Measurements from ENCODE around the gene RNU6-8. TPM values are rescaled to one million over a fixed set of nuclear protein-coding genes. Genes with fewer than 3 reads are reported as not detected.

The RNU6-8 gene
- total RNA-seq, result not detected

DNA sequence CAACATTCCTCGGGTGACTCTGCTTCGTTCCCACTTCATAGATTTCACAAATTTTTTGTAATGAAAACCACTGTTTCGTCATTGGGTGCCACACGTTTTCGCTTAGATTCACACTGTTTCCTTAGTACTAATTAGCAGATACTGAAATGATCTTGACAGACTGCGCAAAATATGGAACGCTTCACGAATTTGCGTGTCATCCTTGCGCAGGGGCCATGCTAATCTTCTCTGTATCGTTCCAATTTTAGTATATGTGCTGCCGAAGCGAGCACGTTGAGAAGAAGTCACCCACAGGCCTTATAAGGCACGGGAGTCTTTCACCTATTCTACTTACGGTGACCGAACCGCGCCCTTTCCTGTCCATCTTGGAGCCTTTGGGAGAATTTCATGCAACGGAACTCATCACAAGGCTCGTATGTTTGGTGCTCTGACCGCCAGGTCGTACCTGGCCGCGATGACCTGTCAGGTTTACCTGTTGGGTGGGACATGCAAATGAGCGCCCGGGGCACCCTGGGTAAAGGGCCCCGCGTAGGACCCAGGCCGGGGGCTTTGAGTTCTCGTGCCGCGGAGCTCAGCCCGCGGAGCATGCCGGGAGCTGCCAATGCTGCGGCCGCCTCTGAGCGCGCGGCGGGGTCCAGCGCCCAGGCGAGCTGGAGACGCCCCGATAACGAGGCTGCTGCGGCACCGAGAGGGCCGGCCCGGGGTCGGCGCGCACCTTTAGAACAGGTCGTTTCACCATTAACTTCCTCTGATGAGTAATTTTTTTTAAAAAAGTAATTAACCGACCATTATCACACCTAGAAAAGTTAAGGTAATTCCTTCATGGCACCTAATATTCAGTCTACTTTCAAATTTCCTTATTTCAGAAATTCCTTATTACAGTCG is at the start of gene RNU6-8:
Gene RNU6-8 (minus strand): TSS at position 272 of the 885 bp plus-strand sequence.
- Histone ChIP-seq H3K4me1 (peaks cover 0 to 47% (median 6%) of the 10 kb centered on the region in 3 donors), H3K4me3 (peak within 1 kb of the TSS; percentile 50 to 82 (median 66)), H3K9me3 (no peaks in the 10 kb centered on the region), H3K27ac (peak within 1 kb of the TSS; percentile 86 to 92 (median 88)), H3K36me3 (no peaks in the 10 kb centered on the region), H3K27me3 (no peaks in the 10 kb centered on the region)
- peak; percentile 24 for DNase-seq
- TF ChIP-seq POLR2A (IDR thresholded peaks at IDR 0.05), result peak in 2 of 4 donors; percentile 46 to 51
- TF ChIP-seq, protein P1, sequence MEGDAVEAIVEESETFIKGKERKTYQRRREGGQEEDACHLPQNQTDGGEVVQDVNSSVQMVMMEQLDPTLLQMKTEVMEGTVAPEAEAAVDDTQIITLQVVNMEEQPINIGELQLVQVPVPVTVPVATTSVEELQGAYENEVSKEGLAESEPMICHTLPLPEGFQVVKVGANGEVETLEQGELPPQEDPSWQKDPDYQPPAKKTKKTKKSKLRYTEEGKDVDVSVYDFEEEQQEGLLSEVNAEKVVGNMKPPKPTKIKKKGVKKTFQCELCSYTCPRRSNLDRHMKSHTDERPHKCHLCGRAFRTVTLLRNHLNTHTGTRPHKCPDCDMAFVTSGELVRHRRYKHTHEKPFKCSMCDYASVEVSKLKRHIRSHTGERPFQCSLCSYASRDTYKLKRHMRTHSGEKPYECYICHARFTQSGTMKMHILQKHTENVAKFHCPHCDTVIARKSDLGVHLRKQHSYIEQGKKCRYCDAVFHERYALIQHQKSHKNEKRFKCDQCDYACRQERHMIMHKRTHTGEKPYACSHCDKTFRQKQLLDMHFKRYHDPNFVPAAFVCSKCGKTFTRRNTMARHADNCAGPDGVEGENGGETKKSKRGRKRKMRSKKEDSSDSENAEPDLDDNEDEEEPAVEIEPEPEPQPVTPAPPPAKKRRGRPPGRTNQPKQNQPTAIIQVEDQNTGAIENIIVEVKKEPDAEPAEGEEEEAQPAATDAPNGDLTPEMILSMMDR (IDR thresholded peaks at IDR 0.05), result no peak
- WGBS, 2 donors, result 1% methylated on average over 16 to 37 of the region's 57 CpGs
- intact Hi-C loops (cut with DNase I), result loop anchor here (5.0 kb wide), 1 partner anchor 126 kb away; the partner anchor contains the start of gene ARHGAP5

GRCh38 chr14:32252030-32252670 is 49.1 kb upstream of the RNU6-8 start:
- 46 to 54% methylated on average over 3 of the region's 3 CpGs for WGBS, 2 donors
- Histone ChIP-seq H3K4me3 (no peak overlapping the region), H3K9me3 (no peaks in the 10 kb centered on the region), H3K36me3 (no peaks in the 10 kb centered on the region), H3K4me1 (peaks cover 0 to 25% (median 12%) of the 10 kb centered on the region in 3 donors), H3K27ac (peak overlapping the region in 2 of 4 donors; percentile 23 to 69), H3K27me3 (no peaks in the 10 kb centered on the region)
- intact Hi-C loops (cut with DNase I), result loop anchor here (5.0 to 10.0 kb wide), 2 partner anchors 180 to 317 kb away; no protein-coding TSS in a partner anchor
- no peak for DNase-seq
- TF ChIP-seq POLR2A (IDR thresholded peaks at IDR 0.05), result no peak
- TF ChIP-seq, protein P1 (IDR thresholded peaks at IDR 0.05), result peak; percentile 52 to 89 (median 85)

DNA sequence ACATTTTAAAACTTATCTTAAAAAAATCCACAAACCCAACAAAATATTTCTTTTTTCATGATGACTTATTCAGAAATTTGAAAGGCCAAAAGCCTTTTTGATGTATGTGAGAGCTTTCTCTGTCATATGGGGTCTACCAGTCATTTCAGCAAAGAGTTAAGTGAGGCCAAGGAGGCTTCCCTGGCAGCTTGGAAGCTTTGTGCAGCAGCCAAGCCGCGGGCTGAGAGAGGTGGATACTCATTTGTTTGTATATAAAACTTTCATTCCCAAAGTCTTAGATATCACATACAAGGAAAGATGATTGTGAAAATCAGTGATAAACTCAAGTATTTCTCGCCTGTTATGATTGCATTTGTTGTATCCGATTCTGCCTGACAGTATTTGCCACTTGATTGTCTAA is 48.5 kb upstream of the RNU6-8 start:
- TF ChIP-seq POLR2A (IDR thresholded peaks at IDR 0.05), result no peak
- Histone ChIP-seq H3K9me3 (no peaks in the 10 kb centered on the region), H3K27me3 (no peaks in the 10 kb centered on the region), H3K36me3 (no peaks in the 10 kb centered on the region), H3K4me1 (peaks cover 0 to 25% (median 12%) of the 10 kb centered on the region in 3 donors), H3K27ac (peak overlapping the region in 2 of 4 donors; percentile 23 to 69), H3K4me3 (no peak overlapping the region)
- DNase-seq, result no peak
- WGBS, 2 donors, result 49 to 50% methylated on average over 4 of the region's 4 CpGs
- intact Hi-C loops (cut with DNase I), result loop anchor here (5.0 to 10.0 kb wide), 2 partner anchors 179 to 317 kb away; no protein-coding TSS in a partner anchor

GRCh38 chr14:32250681-32251080 is 47.6 kb upstream of the RNU6-8 start:
- intact Hi-C loops (cut with DNase I), result loop anchor here (5.0 to 10.0 kb wide), 2 partner anchors 178 to 316 kb away; no protein-coding TSS in a partner anchor

DNA sequence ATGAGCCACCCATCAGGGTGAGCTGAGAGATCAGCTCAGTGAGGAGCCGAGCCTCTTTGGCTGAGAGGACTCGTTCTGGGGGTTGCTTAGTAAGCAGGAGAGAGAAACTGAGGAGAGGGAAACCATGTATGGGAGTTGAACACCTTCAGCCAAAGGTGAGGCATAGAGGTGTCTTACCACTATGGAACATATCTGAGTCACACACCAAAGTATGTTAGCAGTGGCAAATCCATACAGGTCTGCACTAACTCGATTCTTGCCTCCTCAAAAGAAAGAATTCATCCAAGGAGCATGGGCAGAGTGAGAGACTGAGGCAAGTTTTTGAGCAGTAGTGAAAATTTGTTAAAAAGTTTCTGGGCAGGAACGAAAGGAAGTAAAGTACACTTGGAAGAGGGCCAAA is 46.7 kb upstream of the RNU6-8 start:
- 41 to 73% methylated on average over 2 to 4 of the region's 4 CpGs for WGBS, 2 donors
- H3K4me3 ChIP-seq, result no peak overlapping the region
- H3K27ac ChIP-seq, result no peak overlapping the region
- no peak for TF ChIP-seq POLR2A (IDR thresholded peaks at IDR 0.05)
- TF ChIP-seq, protein P1 (IDR thresholded peaks at IDR 0.05), result no peak
- intact Hi-C loops (cut with DNase I), result loop anchor here (5.0 to 10.0 kb wide), 2 partner anchors 177 to 315 kb away; no protein-coding TSS in a partner anchor
- H3K36me3 ChIP-seq, result no peaks in the 10 kb centered on the region
- no peaks in the 10 kb centered on the region for H3K27me3 ChIP-seq
- H3K4me1 ChIP-seq, result peaks cover 0 to 17% (median 6%) of the 10 kb centered on the region in 3 donors
- DNase-seq, result no peak
- no peaks in the 10 kb centered on the region for H3K9me3 ChIP-seq

More at GRCh38 chr14:32250681-32251080, 47.6 kb upstream of the RNU6-8 start:
- TF ChIP-seq, protein P1 (IDR thresholded peaks at IDR 0.05), result no peak
- TF ChIP-seq POLR2A (IDR thresholded peaks at IDR 0.05), result no peak
- H3K4me1 ChIP-seq, result peaks cover 0 to 25% (median 12%) of the 10 kb centered on the region in 3 donors
- DNase-seq, result no peak
- no peaks in the 10 kb centered on the region for H3K27me3 ChIP-seq
- H3K27ac ChIP-seq, result no peak overlapping the region
- H3K4me3 ChIP-seq, result no peak overlapping the region
- WGBS, 2 donors, result 71 to 75% methylated on average over 3 of the region's 3 CpGs
- H3K9me3 ChIP-seq, result no peaks in the 10 kb centered on the region
- H3K36me3 ChIP-seq, result no peaks in the 10 kb centered on the region
